GM18526 (cell line): ENCODE data around the gene IGSF5.

Source experiments
- POLR2A ChIP-seq: IDR thresholded peaks from 3 replicates; pipeline ENCODE4 v1.6.1; 2011; ENCODE audit not compliant: insufficient read length; ENCODE audit errors: extremely low read depth

IGSF5 gene

DNA sequence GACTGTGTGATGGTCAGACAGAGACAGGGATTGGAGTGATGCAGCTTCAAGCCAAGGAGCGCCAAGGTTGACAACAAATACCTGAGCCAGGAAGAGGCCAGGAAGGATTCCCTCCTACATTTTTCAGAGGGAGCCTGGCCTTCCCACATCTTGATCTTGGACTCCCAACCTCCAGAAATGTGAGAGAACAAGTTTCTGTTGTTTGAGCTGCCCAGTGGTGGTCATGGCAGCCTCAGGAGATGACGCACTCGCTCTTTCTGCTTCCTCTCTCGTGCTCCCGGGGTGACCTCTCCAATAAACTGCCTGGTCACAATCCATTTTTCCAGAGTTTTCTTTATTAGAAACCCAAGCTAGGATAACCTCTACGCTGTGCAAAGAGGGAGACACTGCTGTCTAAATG lies 16.6 kb upstream of the IGSF5 start:
- TF ChIP-seq POLR2A = no peak

DNA sequence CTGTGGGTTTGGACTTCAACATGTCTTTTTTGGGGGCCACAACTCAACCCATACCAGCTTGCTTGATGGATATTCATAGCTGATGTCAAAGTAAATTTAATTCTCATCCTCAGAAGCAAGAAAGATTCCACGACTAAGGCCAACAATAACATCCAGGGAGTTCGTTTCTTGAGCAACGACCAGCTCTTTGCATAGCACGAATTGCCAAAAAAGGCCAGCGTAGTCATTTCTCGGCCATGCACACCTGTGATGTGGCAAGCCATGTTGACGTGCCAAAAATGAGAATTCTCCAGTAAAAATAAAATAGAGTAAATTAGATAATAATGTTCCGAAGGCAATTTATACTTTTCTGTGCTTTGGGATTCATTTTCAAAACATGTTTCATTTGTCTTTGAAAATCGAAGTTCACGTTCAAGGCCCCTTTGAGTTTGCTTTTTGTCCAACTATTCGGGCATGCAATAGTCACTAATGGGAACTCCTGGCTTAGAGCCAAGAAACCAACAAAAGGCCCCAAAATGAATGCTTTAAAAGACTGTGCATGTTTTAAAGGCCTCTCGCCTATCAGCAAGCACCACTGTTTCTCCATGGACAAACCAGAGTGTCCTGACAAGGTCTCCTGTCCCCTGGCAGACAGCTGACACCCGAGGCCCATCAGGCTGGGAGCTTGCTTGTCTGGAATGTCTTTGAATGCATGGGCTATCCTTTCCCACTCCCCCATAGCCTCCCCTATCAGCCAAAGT lies 14.4 kb upstream of the IGSF5 start:
- no peak for TF ChIP-seq POLR2A

DNA sequence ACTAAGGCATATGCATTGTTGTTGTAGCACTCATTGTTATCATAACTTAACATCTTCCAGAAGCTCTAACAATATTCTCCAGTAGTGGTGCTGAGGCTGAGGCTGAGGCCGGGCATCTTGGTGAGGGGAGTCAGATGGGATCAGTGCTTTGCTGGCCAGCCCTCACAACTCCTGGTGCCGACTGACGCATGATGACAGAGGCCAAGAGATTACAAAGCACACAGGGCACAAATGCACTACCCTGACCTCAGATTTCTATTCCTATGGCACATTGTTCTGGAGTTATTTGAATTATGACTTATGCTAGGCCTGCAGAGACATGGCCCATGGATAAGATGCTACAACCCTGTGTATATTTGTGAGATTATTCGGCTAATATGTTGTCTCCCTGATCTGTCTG lies 8.3 kb upstream of the IGSF5 start:
- no peak for TF ChIP-seq POLR2A

DNA sequence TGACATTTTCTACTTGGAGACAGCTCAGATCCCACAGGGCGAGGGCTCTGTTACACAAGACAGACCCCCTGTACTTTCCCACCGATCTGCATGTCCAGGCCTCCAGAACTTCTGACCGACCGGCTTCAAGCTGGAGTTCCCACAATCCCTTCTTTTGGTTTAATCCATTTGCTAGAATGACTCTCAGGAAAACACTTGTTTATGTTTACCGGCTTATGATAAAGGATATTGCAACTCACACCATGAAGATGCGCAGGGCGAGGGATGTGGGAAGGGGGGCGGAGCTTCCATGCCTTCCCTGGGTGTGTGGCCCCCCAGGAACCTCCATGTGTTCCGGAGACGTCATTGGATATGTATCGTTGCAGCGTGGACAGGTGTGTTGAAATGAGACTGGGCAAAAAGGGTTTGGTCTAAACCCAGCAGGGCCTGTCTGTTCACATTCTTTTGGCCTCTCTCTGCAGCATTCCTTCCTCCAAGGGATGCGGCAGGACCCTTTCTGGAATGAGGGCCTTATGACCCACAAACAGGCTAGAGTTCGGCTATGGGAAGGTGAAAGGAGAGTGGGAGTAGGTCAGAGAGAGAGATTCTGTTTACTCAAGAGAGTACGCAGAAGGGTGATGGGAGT lies 7.5 kb upstream of the IGSF5 start:
- TF ChIP-seq POLR2A = no peak

DNA sequence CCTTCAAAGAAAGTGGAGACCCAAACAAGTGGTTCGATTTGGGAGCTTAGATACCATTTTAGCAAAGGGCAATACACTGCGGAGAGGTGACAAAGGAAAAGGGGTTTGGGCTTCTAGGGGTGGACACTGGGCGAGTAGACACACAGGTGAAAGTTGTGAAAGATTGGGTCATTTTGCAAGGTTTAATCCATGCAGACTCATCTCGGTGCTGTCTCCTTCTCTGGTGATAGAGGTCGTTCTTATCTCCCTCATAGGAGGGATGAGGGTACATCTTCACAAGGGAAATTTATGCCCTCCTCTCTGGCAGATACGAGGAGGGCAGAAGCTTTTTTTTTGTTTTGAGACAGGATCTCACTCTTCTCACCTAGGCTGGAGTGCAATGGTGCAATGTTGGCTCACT lies 6.4 kb upstream of the IGSF5 start:
- no peak for TF ChIP-seq POLR2A

DNA sequence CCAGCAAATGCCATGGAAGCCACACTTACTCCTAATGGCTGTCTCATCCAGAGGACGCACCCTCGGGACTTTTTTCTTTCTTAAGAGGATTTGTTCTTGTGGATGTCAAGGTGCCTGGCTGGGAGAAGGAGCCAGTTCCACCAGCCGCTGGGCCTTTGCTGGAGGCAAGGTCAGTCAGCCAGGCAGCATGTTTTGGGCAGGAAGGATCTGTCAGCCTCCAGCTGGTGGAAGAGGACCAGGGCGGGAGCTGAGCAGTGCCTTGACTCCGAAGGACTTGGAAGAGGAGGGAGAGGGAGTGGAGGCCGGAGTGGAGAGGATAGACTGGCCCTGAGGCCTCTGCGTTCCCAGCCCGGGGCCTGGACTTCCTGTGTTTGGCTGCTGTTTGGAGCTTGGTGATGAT lies 5.7 kb downstream of the IGSF5 start:
- TF ChIP-seq POLR2A = no peak

DNA sequence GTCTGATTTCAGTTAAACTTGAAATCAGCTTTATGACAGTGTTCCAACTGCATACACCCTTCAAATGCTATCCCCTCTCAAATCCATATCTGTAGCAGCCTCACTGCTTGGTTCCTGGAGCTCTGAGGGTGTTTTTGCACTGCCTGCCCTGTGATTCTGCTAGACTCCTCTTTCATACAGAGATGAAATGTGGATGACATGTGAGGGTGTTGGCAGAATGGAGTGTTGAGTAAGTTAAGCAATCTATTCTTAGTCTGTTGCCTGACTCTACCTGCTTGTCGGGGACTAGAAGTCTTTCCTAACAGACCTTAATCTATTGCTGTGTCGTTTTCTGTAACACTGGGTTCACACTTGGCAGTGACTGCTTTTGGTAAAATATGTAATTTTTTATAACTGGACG lies 9.8 kb downstream of the IGSF5 start:
- no peak for TF ChIP-seq POLR2A

DNA sequence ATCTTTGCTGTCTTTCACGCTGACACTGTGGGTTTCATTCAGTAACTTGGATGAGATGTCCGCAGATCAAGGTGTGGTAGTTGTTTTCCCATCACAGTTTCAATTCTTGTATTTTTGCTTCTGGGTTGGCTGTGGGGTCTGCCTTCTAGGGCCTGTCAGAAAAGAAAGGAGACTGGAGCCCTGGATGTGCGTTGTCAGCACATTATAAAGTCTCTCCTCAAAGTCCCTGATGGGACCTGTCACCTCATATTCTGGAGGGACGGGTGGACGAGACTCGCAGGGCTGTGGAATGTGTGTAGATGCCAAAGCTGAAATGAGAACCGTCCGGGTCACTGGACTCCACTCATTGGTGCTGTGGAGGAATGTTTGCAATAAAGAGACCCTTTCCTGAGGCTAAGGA lies 11.3 kb downstream of the IGSF5 start:
- no peak for TF ChIP-seq POLR2A

DNA sequence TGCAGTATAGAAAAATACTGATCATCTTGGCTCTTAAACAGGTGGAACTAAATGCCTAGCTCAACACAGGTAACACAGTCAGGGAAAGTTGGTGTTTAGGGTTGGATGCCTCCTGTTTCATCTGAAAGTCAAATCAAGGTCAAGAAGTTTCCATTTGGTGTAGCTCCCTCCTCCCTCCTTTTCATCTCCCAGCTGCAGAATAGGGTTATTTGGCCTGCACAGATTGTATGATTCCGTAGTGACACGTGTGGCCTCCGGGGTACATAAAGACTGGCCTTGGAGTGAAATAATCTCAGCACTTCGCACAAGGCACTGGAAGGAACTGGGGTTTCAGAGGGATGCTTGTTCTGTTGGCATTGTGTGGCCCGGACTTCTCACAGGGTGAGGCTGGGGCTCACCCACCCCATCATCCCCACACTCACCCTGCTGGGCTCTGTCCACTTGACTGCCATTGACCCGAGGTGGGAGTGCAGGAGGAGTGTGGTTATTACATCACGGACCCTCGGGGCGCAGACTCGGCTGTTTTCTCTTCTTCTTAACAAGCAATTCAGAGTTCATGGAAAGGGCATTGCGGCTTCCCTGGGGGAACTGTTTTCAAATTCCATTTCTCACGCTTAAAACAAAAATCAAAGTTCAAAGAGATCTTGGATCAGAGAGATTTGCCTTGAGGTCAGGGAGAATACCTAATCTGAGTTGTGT lies 18.4 kb downstream of the IGSF5 start:
- TF ChIP-seq POLR2A = no peak

DNA sequence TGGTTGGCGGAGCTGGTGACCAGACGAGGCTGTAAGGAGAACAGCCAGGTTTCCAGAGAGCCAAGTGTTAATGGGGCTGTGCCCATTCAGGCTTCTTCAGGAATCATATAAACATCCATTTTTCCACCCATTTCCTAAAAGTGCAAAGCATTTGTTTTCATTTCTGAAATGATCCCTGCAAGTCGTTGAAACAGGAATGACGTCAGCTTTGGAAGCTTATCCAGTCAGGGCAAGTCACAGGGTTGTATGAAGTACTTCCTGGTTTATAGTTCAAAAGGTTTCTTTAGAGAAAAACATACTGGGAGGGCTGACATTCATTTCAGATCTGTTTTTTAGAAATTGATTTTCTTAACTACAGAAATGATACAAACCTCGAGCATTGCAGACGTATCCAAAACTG lies 29.2 kb downstream of the IGSF5 start:
- TF ChIP-seq POLR2A = no peak

DNA sequence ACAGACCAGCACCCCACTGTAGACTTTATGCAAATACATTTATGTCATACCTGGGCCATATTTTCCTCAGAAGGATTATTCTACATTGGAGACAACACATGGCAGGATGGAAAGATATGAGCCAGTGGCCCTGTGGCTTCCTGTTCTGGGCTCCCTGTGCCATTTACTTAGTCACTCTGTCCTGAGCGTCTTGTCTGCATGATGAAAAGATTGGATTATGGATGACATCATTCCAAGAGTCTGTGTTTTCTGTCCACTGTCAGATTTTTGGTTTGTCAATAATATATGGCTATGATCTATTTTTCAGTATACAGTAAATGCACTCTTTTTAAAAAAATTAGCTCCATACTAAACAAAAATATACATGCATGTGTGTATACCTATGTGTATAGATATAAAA lies 30.8 kb downstream of the IGSF5 start:
- no peak for TF ChIP-seq POLR2A

DNA sequence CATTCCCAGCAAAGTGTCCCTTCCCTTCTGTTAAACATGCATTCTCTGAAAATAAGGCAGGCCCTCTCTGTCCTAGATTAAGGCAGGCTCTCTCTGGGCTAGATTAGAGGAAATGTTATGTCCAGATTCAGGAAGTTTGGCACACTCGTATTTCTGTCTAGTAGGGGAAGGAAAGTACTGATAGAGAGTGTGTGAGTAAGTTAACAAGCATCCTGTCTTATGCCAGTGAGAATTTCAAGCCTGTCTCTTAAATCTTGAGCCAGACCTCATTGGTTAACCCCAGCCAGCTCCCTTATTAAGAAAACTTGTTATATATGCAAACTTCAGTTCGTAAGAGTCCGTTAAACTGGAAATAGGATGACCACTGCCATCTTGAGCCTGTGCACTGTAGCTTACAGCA lies 31.6 kb downstream of the IGSF5 start:
- no peak for TF ChIP-seq POLR2A

DNA sequence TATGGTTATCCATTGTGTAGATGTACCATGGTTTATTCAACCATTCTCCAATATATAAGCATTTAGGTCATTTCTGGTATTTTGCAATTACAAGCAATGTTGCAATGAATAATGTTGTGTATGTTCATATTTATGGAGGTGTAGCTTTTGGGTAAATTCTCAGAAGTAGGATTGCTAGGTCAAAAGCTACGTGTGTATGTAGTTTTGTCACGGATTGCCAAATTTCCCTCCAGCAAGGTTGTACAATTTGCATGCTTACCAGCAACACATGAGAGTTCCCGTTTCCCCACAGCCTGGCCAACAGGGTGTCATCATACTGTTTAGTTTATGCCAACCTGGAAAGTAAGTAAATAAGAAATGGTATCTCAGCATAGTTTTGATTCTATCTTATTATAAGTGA lies 36.3 kb downstream of the IGSF5 start:
- TF ChIP-seq POLR2A = no peak

DNA sequence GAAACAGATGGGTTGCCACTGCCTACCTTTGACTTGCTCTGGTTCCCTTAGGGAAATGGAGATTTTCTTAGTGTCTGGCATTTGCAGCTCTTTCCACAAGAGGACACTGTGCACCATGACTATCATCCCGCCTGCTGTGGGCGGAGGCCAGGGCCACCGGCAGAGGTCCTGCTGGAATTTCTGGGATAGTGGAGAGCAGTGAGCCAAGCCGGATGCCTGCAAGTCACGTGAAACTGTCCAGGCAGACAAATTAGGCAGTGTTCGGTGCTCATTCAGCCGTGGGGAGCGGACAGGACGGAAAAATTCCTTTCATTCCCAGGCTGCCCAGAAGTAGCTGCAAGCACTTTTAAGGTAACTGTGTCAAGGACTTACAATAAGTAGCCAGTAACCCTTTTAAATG lies 43.4 kb downstream of the IGSF5 start:
- no peak for TF ChIP-seq POLR2A

DNA sequence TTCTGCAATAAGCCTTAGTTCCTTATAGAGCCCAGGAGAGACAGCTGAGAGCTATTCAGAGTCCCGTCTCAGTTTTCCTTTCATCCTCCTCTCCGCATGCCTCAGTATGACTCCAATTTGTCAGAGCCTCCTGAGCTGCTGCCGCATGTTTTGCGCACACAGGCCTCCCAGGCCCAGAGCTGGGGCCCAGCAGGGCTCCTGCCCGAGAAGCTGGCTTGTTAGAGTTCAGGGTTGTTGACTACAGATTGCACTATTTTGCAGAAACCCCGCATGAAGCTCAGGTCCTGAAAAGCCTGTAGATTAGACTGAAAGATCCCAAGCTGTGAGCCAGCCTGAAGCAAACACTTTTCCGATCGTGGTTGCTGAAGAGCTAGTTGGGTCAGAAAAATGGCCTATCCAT lies 51.5 kb downstream of the IGSF5 start:
- no peak for TF ChIP-seq POLR2A

DNA sequence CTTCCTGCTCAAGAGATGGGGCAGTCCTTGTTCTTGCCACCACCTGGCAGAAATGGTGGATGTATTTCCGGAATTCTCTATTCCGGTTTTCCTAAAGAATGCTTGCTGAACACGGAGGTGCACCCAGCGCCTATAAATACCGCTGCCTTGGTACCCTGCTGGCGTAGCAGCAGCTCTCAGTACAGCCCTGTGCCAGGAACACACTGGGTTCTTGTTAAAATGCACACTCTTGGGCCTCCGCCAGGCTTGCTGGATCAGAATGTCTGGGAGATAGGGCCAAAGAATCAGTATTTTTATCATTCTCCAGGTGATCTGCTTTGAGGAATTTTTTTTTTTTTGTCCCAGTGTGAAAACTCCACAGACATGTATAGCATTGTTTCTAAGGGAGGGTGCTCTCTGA lies 54.2 kb downstream of the IGSF5 start:
- no peak for TF ChIP-seq POLR2A
